ENCODE measurements around the gene MORN1.

GRCh38 chr1:2276803-2277580, 114.4 kb downstream of the MORN1 start:
- no peak for TF ChIP-seq CTCF (IDR thresholded peaks at IDR 0.05)
- TF ChIP-seq POLR2A (IDR thresholded peaks at IDR 0.05): no peak

Data from right lobe of liver (tissue), 4 donors.